Measurements from ENCODE around the gene PPM1M. TPM values are rescaled to one million over a fixed set of nuclear protein-coding genes. Genes with fewer than 3 reads are reported as not detected.

Gene PPM1M
- polyA plus RNA-seq, 1 donor from 2014 or later = 1.1 TPM

DNA sequence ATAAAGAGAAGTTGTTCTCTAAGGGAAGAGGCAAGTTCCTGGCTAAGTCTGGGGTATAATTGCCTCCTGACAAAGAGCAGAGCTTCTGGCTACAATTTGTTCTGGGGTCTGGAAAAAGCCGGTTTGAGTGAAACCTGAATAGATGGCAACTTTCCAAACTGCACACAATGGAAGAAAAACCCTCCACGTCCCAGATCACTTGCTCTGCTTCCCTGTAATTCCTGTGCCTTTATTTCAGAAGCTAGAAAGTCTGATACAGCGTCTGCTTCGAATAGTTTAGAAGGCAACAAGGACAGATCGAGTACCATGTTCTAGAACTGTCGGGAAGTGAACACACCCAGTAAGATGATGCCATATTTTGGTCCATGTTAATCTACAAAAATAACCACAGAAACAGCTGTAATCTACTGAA lies 34.5 kb downstream of the PPM1M start:
- no peak overlapping the region for H2AFZ ChIP-seq (ENCODE audit: low read depth, low read length)
- H3K9me3 ChIP-seq (ENCODE audit: low read length) = no peaks in the 10 kb centered on the region
- H3K27ac ChIP-seq (ENCODE audit: low read length) = no peak overlapping the region
- peaks cover 31% of the 10 kb centered on the region for H3K79me2 ChIP-seq (replicated peaks; ENCODE audit: insufficient read depth, low read length)
- H3K27me3 ChIP-seq (ENCODE audit: insufficient read depth, low read depth, low read length) = no peaks in the 10 kb centered on the region
- H4K20me1 ChIP-seq (ENCODE audit: insufficient read depth) = no peaks in the 10 kb centered on the region
- H3K4me2 ChIP-seq (ENCODE audit: low read length) = no peak overlapping the region
- H3K36me3 ChIP-seq (ENCODE audit: insufficient read depth, low read length) = no peaks in the 10 kb centered on the region
- no peak overlapping the region for H3K9ac ChIP-seq (ENCODE audit: low read length)
- no peak for TF ChIP-seq RAD21 (conservative IDR thresholded peaks at IDR 0.05)
- TF ChIP-seq POLR2AphosphoS5 (IDR thresholded peaks at IDR 0.05) = no peak
- TF ChIP-seq EP300 (conservative IDR thresholded peaks at IDR 0.05; ENCODE audit: poor library complexity, severe bottlenecking) = no peak
- no peak for TF ChIP-seq TAF1 (IDR thresholded peaks at IDR 0.05; ENCODE audit: low read depth)
- TF ChIP-seq, protein P1, sequence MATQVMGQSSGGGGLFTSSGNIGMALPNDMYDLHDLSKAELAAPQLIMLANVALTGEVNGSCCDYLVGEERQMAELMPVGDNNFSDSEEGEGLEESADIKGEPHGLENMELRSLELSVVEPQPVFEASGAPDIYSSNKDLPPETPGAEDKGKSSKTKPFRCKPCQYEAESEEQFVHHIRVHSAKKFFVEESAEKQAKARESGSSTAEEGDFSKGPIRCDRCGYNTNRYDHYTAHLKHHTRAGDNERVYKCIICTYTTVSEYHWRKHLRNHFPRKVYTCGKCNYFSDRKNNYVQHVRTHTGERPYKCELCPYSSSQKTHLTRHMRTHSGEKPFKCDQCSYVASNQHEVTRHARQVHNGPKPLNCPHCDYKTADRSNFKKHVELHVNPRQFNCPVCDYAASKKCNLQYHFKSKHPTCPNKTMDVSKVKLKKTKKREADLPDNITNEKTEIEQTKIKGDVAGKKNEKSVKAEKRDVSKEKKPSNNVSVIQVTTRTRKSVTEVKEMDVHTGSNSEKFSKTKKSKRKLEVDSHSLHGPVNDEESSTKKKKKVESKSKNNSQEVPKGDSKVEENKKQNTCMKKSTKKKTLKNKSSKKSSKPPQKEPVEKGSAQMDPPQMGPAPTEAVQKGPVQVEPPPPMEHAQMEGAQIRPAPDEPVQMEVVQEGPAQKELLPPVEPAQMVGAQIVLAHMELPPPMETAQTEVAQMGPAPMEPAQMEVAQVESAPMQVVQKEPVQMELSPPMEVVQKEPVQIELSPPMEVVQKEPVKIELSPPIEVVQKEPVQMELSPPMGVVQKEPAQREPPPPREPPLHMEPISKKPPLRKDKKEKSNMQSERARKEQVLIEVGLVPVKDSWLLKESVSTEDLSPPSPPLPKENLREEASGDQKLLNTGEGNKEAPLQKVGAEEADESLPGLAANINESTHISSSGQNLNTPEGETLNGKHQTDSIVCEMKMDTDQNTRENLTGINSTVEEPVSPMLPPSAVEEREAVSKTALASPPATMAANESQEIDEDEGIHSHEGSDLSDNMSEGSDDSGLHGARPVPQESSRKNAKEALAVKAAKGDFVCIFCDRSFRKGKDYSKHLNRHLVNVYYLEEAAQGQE (IDR thresholded peaks at IDR 0.05; ENCODE audit: borderline replicate concordance) = no peak
- no peak for TF ChIP-seq MXI1 (conservative IDR thresholded peaks at IDR 0.05; ENCODE audit: poor library complexity, severe bottlenecking)
- TF ChIP-seq SMC3 (conservative IDR thresholded peaks at IDR 0.05; ENCODE audit: poor library complexity) = no peak
- no peak for TF ChIP-seq EZH2 (IDR thresholded peaks at IDR 0.05; ENCODE audit: borderline replicate concordance, insufficient read depth, low read length, poor library complexity, severe bottlenecking)
- TF ChIP-seq, protein P2, sequence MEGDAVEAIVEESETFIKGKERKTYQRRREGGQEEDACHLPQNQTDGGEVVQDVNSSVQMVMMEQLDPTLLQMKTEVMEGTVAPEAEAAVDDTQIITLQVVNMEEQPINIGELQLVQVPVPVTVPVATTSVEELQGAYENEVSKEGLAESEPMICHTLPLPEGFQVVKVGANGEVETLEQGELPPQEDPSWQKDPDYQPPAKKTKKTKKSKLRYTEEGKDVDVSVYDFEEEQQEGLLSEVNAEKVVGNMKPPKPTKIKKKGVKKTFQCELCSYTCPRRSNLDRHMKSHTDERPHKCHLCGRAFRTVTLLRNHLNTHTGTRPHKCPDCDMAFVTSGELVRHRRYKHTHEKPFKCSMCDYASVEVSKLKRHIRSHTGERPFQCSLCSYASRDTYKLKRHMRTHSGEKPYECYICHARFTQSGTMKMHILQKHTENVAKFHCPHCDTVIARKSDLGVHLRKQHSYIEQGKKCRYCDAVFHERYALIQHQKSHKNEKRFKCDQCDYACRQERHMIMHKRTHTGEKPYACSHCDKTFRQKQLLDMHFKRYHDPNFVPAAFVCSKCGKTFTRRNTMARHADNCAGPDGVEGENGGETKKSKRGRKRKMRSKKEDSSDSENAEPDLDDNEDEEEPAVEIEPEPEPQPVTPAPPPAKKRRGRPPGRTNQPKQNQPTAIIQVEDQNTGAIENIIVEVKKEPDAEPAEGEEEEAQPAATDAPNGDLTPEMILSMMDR (IDR thresholded peaks at IDR 0.05; ENCODE audit: poor library complexity, severe bottlenecking) = no peak
- no peaks in the 10 kb centered on the region for H3F3A ChIP-seq (ENCODE audit: insufficient read depth, low read length, poor library complexity, severe bottlenecking)
- peak overlapping the region; percentile 72 for H3K4me3 ChIP-seq (ENCODE audit: low read length)
- no peaks in the 10 kb centered on the region for H3K9me2 ChIP-seq (ENCODE audit: insufficient read depth, low read length)

DNA sequence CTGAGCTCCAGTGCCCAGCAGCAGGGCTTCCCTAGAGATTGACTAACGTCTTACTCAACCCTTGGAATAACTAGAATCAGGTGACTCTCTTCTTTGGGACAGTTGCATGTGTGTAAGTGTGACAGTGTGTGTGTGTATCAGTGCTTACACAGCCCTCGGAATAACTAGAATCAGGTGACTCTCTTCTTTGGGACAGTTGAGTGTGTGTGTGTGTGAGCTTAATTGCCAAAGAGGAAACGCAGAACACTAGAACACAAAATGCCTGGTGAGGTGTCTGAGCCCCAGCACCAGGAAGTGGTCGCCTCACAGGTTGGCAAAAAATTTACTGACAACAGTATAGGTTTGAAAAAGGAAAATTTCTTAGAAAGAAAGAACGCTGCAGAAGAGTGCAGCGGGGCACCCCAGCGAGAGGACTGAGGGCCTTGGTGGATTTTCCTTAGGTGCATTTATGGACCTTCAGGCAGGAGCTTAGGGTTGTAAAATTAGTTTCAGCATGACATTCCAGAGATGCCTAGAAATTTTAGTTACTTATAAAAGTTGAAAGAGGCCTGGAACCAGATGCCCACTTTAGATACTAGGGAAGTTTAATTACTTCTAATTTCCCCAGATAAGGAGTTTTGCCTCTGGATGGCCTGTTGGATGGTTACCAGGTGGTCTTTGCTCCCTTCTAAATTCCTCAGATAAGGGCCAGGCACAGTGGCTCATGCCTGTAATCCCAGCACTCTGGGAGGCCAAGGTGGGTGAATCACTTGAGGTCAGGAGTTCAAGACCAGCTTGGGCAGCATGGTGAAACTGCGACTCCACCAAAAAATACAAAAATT lies 36.6 kb downstream of the PPM1M start:
- no peak overlapping the region for H3K9ac ChIP-seq (ENCODE audit: low read length)
- H3K4me2 ChIP-seq (ENCODE audit: low read length) = no peak overlapping the region
- no peaks in the 10 kb centered on the region for H3K27me3 ChIP-seq (ENCODE audit: insufficient read depth, low read depth, low read length)
- H4K20me1 ChIP-seq (ENCODE audit: insufficient read depth) = no peaks in the 10 kb centered on the region
- no peak overlapping the region for H3K27ac ChIP-seq (ENCODE audit: low read length)
- no peak overlapping the region for H2AFZ ChIP-seq (ENCODE audit: low read depth, low read length)
- H3K36me3 ChIP-seq (ENCODE audit: insufficient read depth, low read length) = no peaks in the 10 kb centered on the region
- H3K9me2 ChIP-seq (ENCODE audit: insufficient read depth, low read length) = no peaks in the 10 kb centered on the region
- no peaks in the 10 kb centered on the region for H3F3A ChIP-seq (ENCODE audit: insufficient read depth, low read length, poor library complexity, severe bottlenecking)
- H3K4me3 ChIP-seq (ENCODE audit: low read length) = no peak overlapping the region
- TF ChIP-seq, protein P1 (IDR thresholded peaks at IDR 0.05; ENCODE audit: borderline replicate concordance) = no peak
- TF ChIP-seq MXI1 (conservative IDR thresholded peaks at IDR 0.05; ENCODE audit: poor library complexity, severe bottlenecking) = no peak
- no peak for TF ChIP-seq RAD21 (conservative IDR thresholded peaks at IDR 0.05)
- TF ChIP-seq TAF1 (IDR thresholded peaks at IDR 0.05; ENCODE audit: low read depth) = no peak
- no peak for TF ChIP-seq EZH2 (IDR thresholded peaks at IDR 0.05; ENCODE audit: borderline replicate concordance, insufficient read depth, low read length, poor library complexity, severe bottlenecking)
- no peak for TF ChIP-seq SMC3 (conservative IDR thresholded peaks at IDR 0.05; ENCODE audit: poor library complexity)
- TF ChIP-seq POLR2AphosphoS5 (IDR thresholded peaks at IDR 0.05) = no peak
- TF ChIP-seq EP300 (conservative IDR thresholded peaks at IDR 0.05; ENCODE audit: poor library complexity, severe bottlenecking) = no peak
- TF ChIP-seq, protein P2 (IDR thresholded peaks at IDR 0.05; ENCODE audit: poor library complexity, severe bottlenecking) = no peak
- peaks cover 10% of the 10 kb centered on the region for H3K79me2 ChIP-seq (replicated peaks; ENCODE audit: insufficient read depth, low read length)
- no peaks in the 10 kb centered on the region for H3K9me3 ChIP-seq (ENCODE audit: low read length)
